ENCODE measurements around the gene FBXO8.

GRCh38 chr4:174248407-174248806, 35.1 kb downstream of the FBXO8 start:
- no peak for TF ChIP-seq YY1 (tag by site-specific recombination; IDR thresholded peaks at IDR 0.05)
- TF ChIP-seq ZBTB26 (tag by site-specific recombination; optimal IDR thresholded peaks at IDR 0.05): no peak
- no peak for TF ChIP-seq ZBTB49 (tag by site-specific recombination; IDR thresholded peaks at IDR 0.05; ENCODE audit: low read depth)
- TF ChIP-seq ZNF121 (tag by site-specific recombination; IDR thresholded peaks at IDR 0.05): no peak
- no peak for TF ChIP-seq ZNF133 (tag by site-specific recombination; IDR thresholded peaks at IDR 0.05)
- no peak for TF ChIP-seq ZNF292 (tag by site-specific recombination; IDR thresholded peaks at IDR 0.05; ENCODE audit: borderline replicate concordance, low read depth)

Measured in HEK293 (cell line).